Trophoblast cell (in vitro differentiated cells and primary cell): ENCODE data around the gene SMARCE1. TPM values are rescaled to one million over a fixed set of nuclear protein-coding genes. Genes with fewer than 3 reads are reported as not detected.
A peak's percentile ranks its signal among the peaks of the same experiment; 100 is the strongest.

Experiments used
- DNase-seq, 2 donors: peaks; one replicate each; pipeline ENCODE4 v3.0.0-alpha.2; 2016
- H2AFZ ChIP-seq: 2 replicates; pipeline ENCODE4 v1.6.1; 2013; ENCODE audit warnings: low read length, moderate library complexity, mild to moderate bottlenecking; ENCODE audit not compliant: insufficient read depth, poor library complexity
- H2AK5ac ChIP-seq: 2 replicates; pipeline ENCODE4 v1.6.1; 2013; ENCODE audit warnings: mild to moderate bottlenecking, low read length
- H2BK120ac ChIP-seq: 2 replicates; pipeline ENCODE4 v1.6.1; 2013; ENCODE audit warnings: low read length, mild to moderate bottlenecking, moderate library complexity; ENCODE audit not compliant: insufficient read depth, poor library complexity
- H2BK12ac ChIP-seq: 2 replicates; pipeline ENCODE4 v1.6.1; 2013; ENCODE audit warnings: mild to moderate bottlenecking, low read length, moderate library complexity
- H2BK5ac ChIP-seq: 2 replicates; pipeline ENCODE4 v1.6.1; 2013; ENCODE audit warnings: low read length, low read depth, moderate library complexity, mild to moderate bottlenecking; ENCODE audit not compliant: poor library complexity
- H3K14ac ChIP-seq: 2 replicates; pipeline ENCODE4 v1.6.1; 2013; ENCODE audit warnings: mild to moderate bottlenecking, low read length
- H3K18ac ChIP-seq: 2 replicates; pipeline ENCODE4 v1.6.1; 2013; ENCODE audit warnings: mild to moderate bottlenecking, low read length
- H3K23ac ChIP-seq: 2 replicates; pipeline ENCODE4 v1.6.1; 2013; ENCODE audit warnings: low read length
- H3K27ac ChIP-seq: 2 replicates; pipeline ENCODE4 v1.5.1; 2013; ENCODE audit warnings: low read depth, mild to moderate bottlenecking, inconsistent platforms, low read length, moderate library complexity
- H3K27me3 ChIP-seq: 2 replicates; pipeline ENCODE4 v1.6.1; 2013; ENCODE audit warnings: inconsistent platforms, mild to moderate bottlenecking, low read length, moderate library complexity; ENCODE audit not compliant: insufficient read depth
- H3K36me3 ChIP-seq, 2 experiments: 1 replicate in 1 of 2; 2 replicates in 1 of 2; pipeline ENCODE4 v1.6.1; 2013; ENCODE audit warnings: low read length in 2 of 2, mild to moderate bottlenecking in 2 of 2, moderate library complexity in 1 of 2; ENCODE audit not compliant: insufficient read depth in 2 of 2, control insufficient read depth in 1 of 2
- H3K4ac ChIP-seq: 2 replicates; pipeline ENCODE4 v1.6.1; 2013; ENCODE audit warnings: low read depth, mild to moderate bottlenecking, low read length, moderate library complexity
- H3K4me1 ChIP-seq, 2 experiments: 1 replicate in 1 of 2; 2 replicates in 1 of 2; pipeline ENCODE4 v1.6.1; 2013; ENCODE audit warnings: low read length in 2 of 2, mild to moderate bottlenecking in 2 of 2, moderate library complexity in 1 of 2; ENCODE audit not compliant: insufficient read depth in 2 of 2, control insufficient read depth in 1 of 2
- H3K4me2 ChIP-seq: 2 replicates; pipeline ENCODE4 v1.6.1; 2013; ENCODE audit warnings: inconsistent platforms, mild to moderate bottlenecking, low read length, moderate library complexity
- H3K4me3 ChIP-seq: 2 replicates; pipeline ENCODE4 v1.5.1; 2013; ENCODE audit warnings: mild to moderate bottlenecking, low read depth, low read length, inconsistent platforms
- H3K79me1 ChIP-seq: one replicate; pipeline ENCODE4 v1.6.1; 2013; ENCODE audit warnings: low read length
- H3K79me2 ChIP-seq: 2 replicates; pipeline ENCODE4 v1.6.1; 2013; ENCODE audit warnings: low read length, mild to moderate bottlenecking; ENCODE audit not compliant: control insufficient read depth, insufficient read depth, poor library complexity
- H3K9ac ChIP-seq: 2 replicates; pipeline ENCODE4 v1.6.1; 2013; ENCODE audit warnings: mild to moderate bottlenecking, low read length
- H3K9me3 ChIP-seq: 2 replicates; pipeline ENCODE4 v1.6.1; 2013; ENCODE audit warnings: low read depth, mild to moderate bottlenecking, control low read depth, inconsistent platforms, low read length; ENCODE audit not compliant: insufficient read depth
- H4K12ac ChIP-seq: 2 replicates; pipeline ENCODE4 v1.6.1; 2013; ENCODE audit warnings: low read depth, mild to moderate bottlenecking, low read length, moderate library complexity
- H4K8ac ChIP-seq: 2 replicates; pipeline ENCODE4 v1.6.1; 2013; ENCODE audit warnings: low read depth, mild to moderate bottlenecking, low read length, moderate library complexity
- H4K91ac ChIP-seq: one replicate; pipeline ENCODE4 v1.6.1; 2013; ENCODE audit warnings: low read depth, mild to moderate bottlenecking, low read length, moderate library complexity
- WGBS: extraction: QIAGEN DNeasy Blood & Tissue Kit; methylation state at CpG from one replicate; pipeline ENCODE4 v1.1.7; 2013; ENCODE audit warnings: missing lambda C conversion rate; ENCODE audit not compliant: insufficient read length, insufficient coverage; ENCODE audit errors: extremely low coverage; 5-methylcytosine and 5-hydroxymethylcytosine counted together
- polyA plus RNA-seq: library from polyadenylated mRNA; stranded (reverse); fragments of 200-250 nt; gene quantifications from 2 replicates; pipeline ENCODE4 v1.2.3, GENCODE V29; 2013

Gene SMARCE1
- 112 and 118 TPM in 2 replicates for polyA plus RNA-seq

DNA sequence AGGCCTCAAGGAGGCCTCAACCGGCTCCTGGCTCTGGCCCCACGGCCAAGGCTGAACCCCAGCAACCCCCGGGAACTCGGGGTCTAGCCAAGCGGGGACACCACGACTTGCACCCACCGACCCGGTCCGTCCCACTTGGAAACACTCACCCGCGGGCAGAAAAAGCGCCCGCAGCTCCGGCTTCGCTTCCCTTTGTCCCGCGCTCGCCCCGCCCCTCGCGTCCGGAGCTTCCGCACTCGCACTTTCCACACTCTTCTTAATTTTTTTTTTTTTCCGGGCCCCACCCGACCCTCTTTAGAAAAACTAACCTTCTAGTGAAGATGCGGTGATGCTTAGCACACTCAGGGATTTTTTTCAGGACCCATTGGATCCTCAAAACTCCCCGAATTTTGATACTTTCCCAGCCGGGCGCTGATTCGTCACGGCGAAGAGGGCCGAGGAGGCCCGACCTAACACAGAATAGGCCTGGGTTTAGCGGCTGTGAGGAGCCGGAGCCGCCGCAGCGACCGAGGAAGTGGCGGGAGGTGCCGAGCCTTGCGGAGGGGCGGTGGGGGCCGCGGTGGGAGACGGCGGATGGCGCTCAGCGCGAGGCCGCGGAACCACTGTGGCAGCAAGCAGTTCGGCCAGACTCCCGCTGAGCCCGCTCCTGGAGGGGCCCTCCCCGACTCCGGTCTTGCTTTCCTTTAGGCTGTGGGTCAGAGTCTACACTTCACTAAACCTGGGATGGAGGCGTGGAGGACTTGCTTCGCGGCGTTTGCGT lies at the start of gene SMARCE1:
SMARCE1 (minus strand) TSS at position 195 of the 760 bp plus-strand sequence. CDS start 2,016 bp downstream, outside the sequence.
- WGBS: no CpG with 5 or more reads among the region's 64 CpGs

DNA sequence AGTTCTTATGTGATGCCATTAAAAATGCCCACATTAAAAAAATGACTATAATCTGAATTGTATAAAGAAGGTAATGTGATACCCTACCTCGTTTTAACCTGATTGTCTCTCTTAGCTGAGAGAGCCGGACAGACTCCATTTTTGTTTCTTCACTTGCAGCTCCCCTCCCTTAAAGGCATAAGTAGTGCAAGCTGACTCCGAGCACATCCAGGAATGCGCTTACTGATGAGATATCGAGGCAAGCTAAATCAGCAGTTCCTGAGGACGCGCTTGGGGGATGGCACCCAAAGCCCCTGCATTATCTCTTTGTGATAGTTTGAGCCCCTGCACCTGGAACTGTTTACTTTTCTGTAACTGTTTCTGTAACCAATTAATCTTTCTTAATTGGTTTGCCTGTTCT lies 49.7 kb upstream of the SMARCE1 start:
- H3K4me3 ChIP-seq: no peak overlapping the region
- H3K23ac ChIP-seq: no peak overlapping the region
- H2AFZ ChIP-seq: no peak overlapping the region
- H3K14ac ChIP-seq: no peak overlapping the region
- H2BK12ac ChIP-seq: no peak overlapping the region
- no peak overlapping the region for H3K9ac ChIP-seq
- no peaks in the 10 kb centered on the region for H3K9me3 ChIP-seq
- peaks cover 5 to 11% of the 10 kb centered on the region in 2 experiments for H3K4me1 ChIP-seq
- peaks cover 5% of the 10 kb centered on the region for H3K79me1 ChIP-seq
- no peak overlapping the region for H2BK120ac ChIP-seq
- no peaks in the 10 kb centered on the region for H3K27me3 ChIP-seq
- no peak overlapping the region for H4K12ac ChIP-seq
- H3K36me3 ChIP-seq: no peaks in the 10 kb centered on the region
- no peak overlapping the region for H4K8ac ChIP-seq
- no peak overlapping the region for H3K4ac ChIP-seq
- no peak overlapping the region for H2AK5ac ChIP-seq
- H3K18ac ChIP-seq: no peak overlapping the region
- peak overlapping the region; percentile 14 for H4K91ac ChIP-seq
- DNase-seq: no peak
- no peaks in the 10 kb centered on the region for H3K79me2 ChIP-seq
- no CpG with 5 or more reads among the region's 7 CpGs for WGBS
- H3K4me2 ChIP-seq: no peak overlapping the region
- no peak overlapping the region for H3K27ac ChIP-seq
- H2BK5ac ChIP-seq: no peak overlapping the region

More for the DNA sequence above, at the start of gene SMARCE1:
- Histone ChIP-seq H4K91ac (peak within 1 kb of the TSS; percentile 100), H3K27me3 (no peaks in the 10 kb centered on the region), H3K18ac (peak within 1 kb of the TSS; percentile 99), H2BK120ac (peak within 1 kb of the TSS; percentile 99), H3K9me3 (no peaks in the 10 kb centered on the region), H3K27ac (peak within 1 kb of the TSS; percentile 92), H3K79me1 (peaks cover 13% of the 10 kb centered on the region), H2AFZ (peak within 1 kb of the TSS; percentile 100), H3K4me3 (peak within 1 kb of the TSS; percentile 95), H2BK5ac (peak within 1 kb of the TSS; percentile 99), H3K4me2 (peak within 1 kb of the TSS; percentile 97), H3K36me3 (peaks cover 0 to 2% of the 10 kb centered on the region in 2 experiments), H3K23ac (peak within 1 kb of the TSS; percentile 17), H3K79me2 (peaks cover 11% of the 10 kb centered on the region), H3K4ac (peak within 1 kb of the TSS; percentile 100), H3K9ac (peak within 1 kb of the TSS; percentile 100), H4K12ac (peak within 1 kb of the TSS; percentile 95), H3K14ac (peak within 1 kb of the TSS; percentile 100), H2AK5ac (peak within 1 kb of the TSS; percentile 100), H2BK12ac (no peak within 1 kb of the TSS), H3K4me1 (peaks cover 4 to 7% of the 10 kb centered on the region in 2 experiments), H4K8ac (peak within 1 kb of the TSS; percentile 100)
- peak; percentile 69 to 83 for DNase-seq

DNA sequence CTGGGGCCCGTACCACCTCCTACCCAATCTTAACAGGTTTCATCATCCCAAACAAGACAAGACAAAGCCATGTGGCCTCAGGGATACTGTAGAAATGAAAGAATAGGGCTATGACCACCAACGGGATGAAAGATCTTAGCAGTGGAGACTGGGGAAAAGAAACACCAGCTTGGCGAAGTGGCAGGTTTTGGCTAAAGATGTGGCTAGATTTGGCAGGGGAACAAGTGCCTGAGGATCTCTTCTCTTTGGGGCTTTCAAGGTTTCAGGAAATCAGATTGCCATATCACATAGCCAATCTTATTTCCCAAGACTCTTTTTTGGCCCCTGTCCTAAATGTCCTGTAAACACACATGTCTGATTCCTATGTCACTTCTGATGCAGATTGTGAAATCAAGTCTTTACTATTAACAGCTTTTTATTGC lies 49.0 kb upstream of the SMARCE1 start:
- Histone ChIP-seq H2BK12ac (peak overlapping the region; percentile 30), H3K79me1 (peaks cover 5% of the 10 kb centered on the region), H4K8ac (no peak overlapping the region), H3K9ac (no peak overlapping the region), H3K4ac (no peak overlapping the region), H2BK5ac (no peak overlapping the region), H3K4me2 (no peak overlapping the region), H4K12ac (no peak overlapping the region), H3K36me3 (no peaks in the 10 kb centered on the region), H4K91ac (peak overlapping the region; percentile 18), H2AFZ (no peak overlapping the region), H3K4me3 (no peak overlapping the region), H3K14ac (no peak overlapping the region), H3K79me2 (no peaks in the 10 kb centered on the region), H3K4me1 (peaks cover 0 to 6% of the 10 kb centered on the region in 2 experiments), H2BK120ac (no peak overlapping the region), H3K23ac (no peak overlapping the region), H3K9me3 (no peaks in the 10 kb centered on the region), H3K27me3 (no peaks in the 10 kb centered on the region), H3K27ac (no peak overlapping the region), H3K18ac (no peak overlapping the region), H2AK5ac (no peak overlapping the region)
- WGBS: no CpG with 5 or more reads among the region's 3 CpGs
- no peak for DNase-seq

DNA sequence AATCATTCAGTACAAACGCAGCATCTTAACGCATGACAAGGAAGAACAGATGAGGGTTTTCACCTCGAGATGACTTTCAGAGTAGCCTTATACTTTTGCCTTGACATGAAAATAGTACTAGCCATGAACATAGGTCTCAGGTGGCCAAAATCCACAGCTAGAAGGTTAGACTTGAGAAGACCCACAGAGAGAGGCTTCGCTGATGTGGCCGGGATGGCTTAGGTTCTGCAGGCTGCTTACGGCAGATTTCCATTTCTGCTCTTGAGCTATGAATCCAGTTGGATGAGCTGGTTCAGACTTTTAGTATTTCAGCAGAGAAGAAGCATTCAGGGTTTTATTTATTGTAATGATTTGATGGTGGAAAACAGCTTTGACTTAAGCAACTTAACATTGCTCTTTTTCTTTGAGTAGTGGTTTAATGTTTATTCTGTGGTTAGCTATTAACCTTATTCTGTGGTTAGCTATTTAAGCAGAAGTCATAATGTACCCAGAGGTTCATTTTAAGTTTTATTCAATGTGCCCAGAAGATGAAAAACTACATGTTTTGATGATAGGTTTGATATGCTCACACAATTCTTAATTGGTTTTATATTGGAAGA lies 48.4 kb upstream of the SMARCE1 start:
- H4K8ac ChIP-seq: no peak overlapping the region
- H2BK12ac ChIP-seq: no peak overlapping the region
- no peak overlapping the region for H2BK5ac ChIP-seq
- H4K12ac ChIP-seq: no peak overlapping the region
- H3K4ac ChIP-seq: no peak overlapping the region
- H3K79me2 ChIP-seq: no peaks in the 10 kb centered on the region
- WGBS: no CpG with 5 or more reads among the region's 6 CpGs
- H2AFZ ChIP-seq: peak overlapping the region; percentile 71
- H3K36me3 ChIP-seq: no peaks in the 10 kb centered on the region
- H3K4me3 ChIP-seq: no peak overlapping the region
- peaks cover 5% of the 10 kb centered on the region for H3K79me1 ChIP-seq
- H4K91ac ChIP-seq: no peak overlapping the region
- no peak overlapping the region for H2BK120ac ChIP-seq
- DNase-seq: no peak
- no peaks in the 10 kb centered on the region for H3K9me3 ChIP-seq
- peaks cover 0 to 6% of the 10 kb centered on the region in 2 experiments for H3K4me1 ChIP-seq
- H3K9ac ChIP-seq: no peak overlapping the region
- H2AK5ac ChIP-seq: no peak overlapping the region
- H3K27ac ChIP-seq: no peak overlapping the region
- no peak overlapping the region for H3K23ac ChIP-seq
- H3K14ac ChIP-seq: no peak overlapping the region
- no peak overlapping the region for H3K4me2 ChIP-seq
- H3K18ac ChIP-seq: no peak overlapping the region
- no peaks in the 10 kb centered on the region for H3K27me3 ChIP-seq
